Astrocyte (in vitro differentiated cells and primary cell): ENCODE data around the gene SLC37A1. TPM values are rescaled to one million over a fixed set of nuclear protein-coding genes. Genes with fewer than 3 reads are reported as not detected.

Experiments
- DNase-seq: peaks from one replicate; pipeline ENCODE4 v3.0.0-alpha.2; 2010; ENCODE audit warnings: low read depth
- FAIRE-seq: peaks from 2 replicates; lab custom pipeline; 2011; peaks lifted over from hg19 to GRCh38; lab: Jason Lieb, UNC
- H2AFZ ChIP-seq: 2 replicates; pipeline ENCODE4 v1.6.0; 2012; ENCODE audit warnings: low read depth, low read length, inconsistent platforms
- H3K27ac ChIP-seq: 2 replicates; pipeline ENCODE4 v1.5.1; 2011; ENCODE audit warnings: low read depth, low read length, inconsistent platforms
- H3K27me3 ChIP-seq: 2 replicates; pipeline ENCODE4 v1.6.0; 2011; ENCODE audit warnings: low read length, inconsistent platforms; ENCODE audit not compliant: insufficient read depth
- H3K36me3 ChIP-seq: 2 replicates; pipeline ENCODE4 v1.5.1; 2011; ENCODE audit warnings: low read length, inconsistent platforms; ENCODE audit not compliant: insufficient read depth
- H3K4me1 ChIP-seq: 2 replicates; pipeline ENCODE4 v1.5.1; 2011; ENCODE audit warnings: low read length, inconsistent platforms; ENCODE audit not compliant: insufficient read depth
- H3K4me2 ChIP-seq: 2 replicates; pipeline ENCODE4 v1.6.0; 2012; ENCODE audit warnings: low read length, inconsistent platforms
- H3K4me3 ChIP-seq: 2 replicates; pipeline ENCODE4 v1.5.1; 2011; ENCODE audit warnings: low read depth, mild to moderate bottlenecking, low read length, inconsistent platforms; ENCODE audit not compliant: insufficient read depth
- H3K79me2 ChIP-seq: 2 replicates; pipeline ENCODE4 v1.6.0; 2012; ENCODE audit warnings: mild to moderate bottlenecking, low read length, inconsistent platforms; ENCODE audit not compliant: insufficient read depth
- H3K9ac ChIP-seq: 2 replicates; pipeline ENCODE4 v1.6.0; 2012; ENCODE audit warnings: mild to moderate bottlenecking, low read length, inconsistent platforms
- H3K9me3 ChIP-seq: 2 replicates; pipeline ENCODE4 v1.5.1; 2012; ENCODE audit warnings: low read depth, mild to moderate bottlenecking, low read length, inconsistent platforms; ENCODE audit not compliant: insufficient read depth
- H4K20me1 ChIP-seq: 2 replicates; pipeline ENCODE4 v1.6.0; 2012; ENCODE audit warnings: low read length, inconsistent platforms; ENCODE audit not compliant: insufficient read depth
- H3K27ac Mint-ChIP-seq: one replicate; pipeline ENCODE4 v1.8.0; 2021; ENCODE audit warnings: mild to moderate bottlenecking, mixed read lengths; ENCODE audit not compliant: unreplicated experiment
- H3K27me3 Mint-ChIP-seq: one replicate; pipeline ENCODE4 v1.8.0; 2021; ENCODE audit warnings: low read depth, mixed read lengths; ENCODE audit not compliant: unreplicated experiment
- H3K36me3 Mint-ChIP-seq: one replicate; pipeline ENCODE4 v1.8.0; 2021; ENCODE audit warnings: low read depth, mixed read lengths; ENCODE audit not compliant: unreplicated experiment
- H3K4me1 Mint-ChIP-seq: one replicate; pipeline ENCODE4 v1.8.0; 2021; ENCODE audit warnings: low read depth, mixed read lengths; ENCODE audit not compliant: unreplicated experiment
- H3K4me3 Mint-ChIP-seq: one replicate; pipeline ENCODE4 v1.8.0; 2021; ENCODE audit warnings: mild to moderate bottlenecking, moderate library complexity, mixed read lengths; ENCODE audit not compliant: unreplicated experiment
- H3K9me3 Mint-ChIP-seq: one replicate; pipeline ENCODE4 v1.8.0; 2021; ENCODE audit warnings: mild to moderate bottlenecking, mixed read lengths; ENCODE audit not compliant: unreplicated experiment
- EZH2 ChIP-seq: IDR thresholded peaks from 2 replicates; pipeline ENCODE4 v1.6.1; 2012; ENCODE audit warnings: mild to moderate bottlenecking, low read length, inconsistent platforms; ENCODE audit not compliant: insufficient read depth
- total RNA-seq: library from RNA; stranded (reverse); gene quantifications from 2 replicates; pipeline ENCODE4 v1.2.1, GENCODE V29; 2021
- TF ChIP-seq, protein P1 (sequence below): IDR thresholded peaks from 2 replicates; pipeline ENCODE4 v1.5.1; 2011; ENCODE audit warnings: low read depth, mild to moderate bottlenecking, inconsistent platforms, low read length, moderate library complexity; ENCODE audit not compliant: insufficient read depth

The SLC37A1 gene
- total RNA-seq, 1 donor from 2014 or later: 6.9 TPM

GRCh38 chr21:42596657-42597056 lies 83.0 kb downstream of the SLC37A1 start:
- peaks cover 55% of the 10 kb centered on the region for H3K27me3 Mint-ChIP-seq
- DNase-seq (no peak), FAIRE-seq (no peak)
- no peaks in the 10 kb centered on the region for H3K9me3 ChIP-seq
- H3K27me3 ChIP-seq: peaks cover 4% of the 10 kb centered on the region
- H3K27ac ChIP-seq: no peak overlapping the region
- H3K36me3 Mint-ChIP-seq: peaks cover 7% of the 10 kb centered on the region
- TF ChIP-seq EZH2: no peak
- TF ChIP-seq, protein P1, sequence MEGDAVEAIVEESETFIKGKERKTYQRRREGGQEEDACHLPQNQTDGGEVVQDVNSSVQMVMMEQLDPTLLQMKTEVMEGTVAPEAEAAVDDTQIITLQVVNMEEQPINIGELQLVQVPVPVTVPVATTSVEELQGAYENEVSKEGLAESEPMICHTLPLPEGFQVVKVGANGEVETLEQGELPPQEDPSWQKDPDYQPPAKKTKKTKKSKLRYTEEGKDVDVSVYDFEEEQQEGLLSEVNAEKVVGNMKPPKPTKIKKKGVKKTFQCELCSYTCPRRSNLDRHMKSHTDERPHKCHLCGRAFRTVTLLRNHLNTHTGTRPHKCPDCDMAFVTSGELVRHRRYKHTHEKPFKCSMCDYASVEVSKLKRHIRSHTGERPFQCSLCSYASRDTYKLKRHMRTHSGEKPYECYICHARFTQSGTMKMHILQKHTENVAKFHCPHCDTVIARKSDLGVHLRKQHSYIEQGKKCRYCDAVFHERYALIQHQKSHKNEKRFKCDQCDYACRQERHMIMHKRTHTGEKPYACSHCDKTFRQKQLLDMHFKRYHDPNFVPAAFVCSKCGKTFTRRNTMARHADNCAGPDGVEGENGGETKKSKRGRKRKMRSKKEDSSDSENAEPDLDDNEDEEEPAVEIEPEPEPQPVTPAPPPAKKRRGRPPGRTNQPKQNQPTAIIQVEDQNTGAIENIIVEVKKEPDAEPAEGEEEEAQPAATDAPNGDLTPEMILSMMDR: no peak
- H2AFZ ChIP-seq: no peak overlapping the region
- H3K4me1 ChIP-seq: no peaks in the 10 kb centered on the region
- peaks cover 25% of the 10 kb centered on the region for H3K9me3 Mint-ChIP-seq
- no peak overlapping the region for H3K4me3 Mint-ChIP-seq
- H3K36me3 ChIP-seq: no peaks in the 10 kb centered on the region
- no peaks in the 10 kb centered on the region for H3K79me2 ChIP-seq
- no peaks in the 10 kb centered on the region for H3K4me1 Mint-ChIP-seq
- H3K9ac ChIP-seq: no peak overlapping the region
- no peak overlapping the region for H3K27ac Mint-ChIP-seq
- H4K20me1 ChIP-seq: no peaks in the 10 kb centered on the region
- H3K4me2 ChIP-seq: no peak overlapping the region
- no peak overlapping the region for H3K4me3 ChIP-seq

GRCh38 chr21:42597487-42598158 lies 84.0 kb downstream of the SLC37A1 start:
- H3K4me3 Mint-ChIP-seq: no peak overlapping the region
- no peak overlapping the region for H3K27ac ChIP-seq
- TF ChIP-seq EZH2: no peak
- TF ChIP-seq, protein P1: no peak
- FAIRE-seq (no peak), DNase-seq (no peak)
- H3K27ac Mint-ChIP-seq: no peak overlapping the region
- H3K9me3 Mint-ChIP-seq: peaks cover 25% of the 10 kb centered on the region
- H3K4me3 ChIP-seq: no peak overlapping the region
- no peaks in the 10 kb centered on the region for H3K79me2 ChIP-seq
- no peaks in the 10 kb centered on the region for H3K36me3 ChIP-seq
- no peaks in the 10 kb centered on the region for H3K4me1 Mint-ChIP-seq
- H3K9ac ChIP-seq: no peak overlapping the region
- no peaks in the 10 kb centered on the region for H4K20me1 ChIP-seq
- peaks cover 7% of the 10 kb centered on the region for H3K36me3 Mint-ChIP-seq
- H3K4me2 ChIP-seq: no peak overlapping the region
- H3K4me1 ChIP-seq: no peaks in the 10 kb centered on the region
- no peak overlapping the region for H2AFZ ChIP-seq
- H3K9me3 ChIP-seq: no peaks in the 10 kb centered on the region
- peaks cover 4% of the 10 kb centered on the region for H3K27me3 ChIP-seq
- peaks cover 47% of the 10 kb centered on the region for H3K27me3 Mint-ChIP-seq

GRCh38 chr21:42598159-42598735 lies 84.6 kb downstream of the SLC37A1 start:
- H3K27ac Mint-ChIP-seq: peak overlapping the region; percentile 41
- no peak overlapping the region for H3K4me3 ChIP-seq
- H3K36me3 ChIP-seq: no peaks in the 10 kb centered on the region
- no peaks in the 10 kb centered on the region for H4K20me1 ChIP-seq
- H3K4me2 ChIP-seq: no peak overlapping the region
- H3K79me2 ChIP-seq: no peaks in the 10 kb centered on the region
- H3K27me3 ChIP-seq: peaks cover 2% of the 10 kb centered on the region
- no peak overlapping the region for H3K9ac ChIP-seq
- no peak overlapping the region for H3K4me3 Mint-ChIP-seq
- no peaks in the 10 kb centered on the region for H3K4me1 Mint-ChIP-seq
- TF ChIP-seq, protein P1: no peak
- no peak for TF ChIP-seq EZH2
- peaks cover 7% of the 10 kb centered on the region for H3K36me3 Mint-ChIP-seq
- DNase-seq (no peak), FAIRE-seq (no peak)
- H3K4me1 ChIP-seq: no peaks in the 10 kb centered on the region
- H3K9me3 Mint-ChIP-seq: peaks cover 25% of the 10 kb centered on the region
- H3K9me3 ChIP-seq: no peaks in the 10 kb centered on the region
- H3K27ac ChIP-seq: no peak overlapping the region
- H3K27me3 Mint-ChIP-seq: peaks cover 49% of the 10 kb centered on the region
- no peak overlapping the region for H2AFZ ChIP-seq
